ENCODE measurements around the gene ZNF512.
"Not testable (repeated sequence)": the region's sequence is repeated elsewhere in the genome, so short reads cannot be mapped to it uniquely, and the experiment has no call there.

ZNF512 gene, protein sequence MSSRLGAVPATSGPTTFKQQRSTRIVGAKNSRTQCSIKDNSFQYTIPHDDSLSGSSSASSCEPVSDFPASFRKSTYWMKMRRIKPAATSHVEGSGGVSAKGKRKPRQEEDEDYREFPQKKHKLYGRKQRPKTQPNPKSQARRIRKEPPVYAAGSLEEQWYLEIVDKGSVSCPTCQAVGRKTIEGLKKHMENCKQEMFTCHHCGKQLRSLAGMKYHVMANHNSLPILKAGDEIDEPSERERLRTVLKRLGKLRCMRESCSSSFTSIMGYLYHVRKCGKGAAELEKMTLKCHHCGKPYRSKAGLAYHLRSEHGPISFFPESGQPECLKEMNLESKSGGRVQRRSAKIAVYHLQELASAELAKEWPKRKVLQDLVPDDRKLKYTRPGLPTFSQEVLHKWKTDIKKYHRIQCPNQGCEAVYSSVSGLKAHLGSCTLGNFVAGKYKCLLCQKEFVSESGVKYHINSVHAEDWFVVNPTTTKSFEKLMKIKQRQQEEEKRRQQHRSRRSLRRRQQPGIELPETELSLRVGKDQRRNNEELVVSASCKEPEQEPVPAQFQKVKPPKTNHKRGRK

DNA sequence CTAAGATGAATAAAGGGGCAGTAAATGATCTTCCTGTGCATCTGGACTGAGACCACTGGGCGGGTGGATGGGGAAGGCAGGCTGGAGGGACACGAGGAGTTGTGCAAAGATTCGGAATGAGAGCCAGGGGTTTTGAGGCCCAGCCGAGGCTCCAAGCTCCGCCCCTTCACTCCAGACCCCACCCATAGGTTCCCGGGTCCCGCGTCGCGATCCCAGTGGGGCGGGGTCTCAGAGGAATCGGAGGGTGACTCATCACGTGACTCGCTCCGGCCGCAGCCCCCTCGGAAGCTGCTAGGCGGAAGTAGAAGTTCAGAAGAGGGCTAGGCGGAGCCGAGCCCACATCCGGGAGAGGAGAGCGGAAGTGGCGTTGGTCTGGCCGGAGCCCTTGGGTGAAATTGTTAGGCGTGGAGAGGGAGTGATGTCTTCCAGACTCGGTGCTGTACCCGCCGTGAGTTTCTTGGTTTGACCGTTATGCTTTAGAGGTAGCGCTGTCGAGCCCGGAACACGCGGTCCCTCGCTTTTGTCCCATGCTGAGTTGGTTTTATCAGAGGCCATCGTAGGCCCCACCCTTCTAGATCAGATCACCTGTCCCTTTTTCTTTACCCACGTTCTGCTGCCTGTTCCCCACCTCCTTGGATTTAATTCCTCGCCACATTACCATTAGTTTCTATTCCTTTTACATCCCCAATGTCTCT lies at the start of gene ZNF512:
Gene ZNF512 (plus strand): TSS at position 348 of the 695 bp plus-strand sequence. CDS start 71 bp downstream, at position 419.
- DNase-seq: peak; percentile 86

DNA sequence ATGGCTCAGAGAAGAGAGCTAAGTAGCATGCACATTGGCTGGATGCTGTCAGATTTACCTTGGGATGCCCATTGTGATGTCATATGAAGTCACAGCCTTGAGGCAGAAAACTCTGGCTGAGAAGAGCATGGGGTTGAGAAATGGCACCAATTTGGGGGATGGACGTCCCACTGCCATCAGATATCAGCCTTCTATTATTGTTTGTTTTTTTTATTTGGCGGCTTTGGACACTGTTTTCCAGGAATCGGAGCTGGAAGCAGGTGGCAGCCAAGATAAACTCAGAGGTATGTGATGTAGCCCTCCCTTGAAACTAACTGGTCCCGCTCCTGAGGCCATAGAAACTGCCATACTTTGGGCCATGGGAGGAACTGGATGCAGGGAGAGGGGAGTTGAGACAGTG lies 45.6 kb upstream of the ZNF512 start:
- no peak for DNase-seq

DNA sequence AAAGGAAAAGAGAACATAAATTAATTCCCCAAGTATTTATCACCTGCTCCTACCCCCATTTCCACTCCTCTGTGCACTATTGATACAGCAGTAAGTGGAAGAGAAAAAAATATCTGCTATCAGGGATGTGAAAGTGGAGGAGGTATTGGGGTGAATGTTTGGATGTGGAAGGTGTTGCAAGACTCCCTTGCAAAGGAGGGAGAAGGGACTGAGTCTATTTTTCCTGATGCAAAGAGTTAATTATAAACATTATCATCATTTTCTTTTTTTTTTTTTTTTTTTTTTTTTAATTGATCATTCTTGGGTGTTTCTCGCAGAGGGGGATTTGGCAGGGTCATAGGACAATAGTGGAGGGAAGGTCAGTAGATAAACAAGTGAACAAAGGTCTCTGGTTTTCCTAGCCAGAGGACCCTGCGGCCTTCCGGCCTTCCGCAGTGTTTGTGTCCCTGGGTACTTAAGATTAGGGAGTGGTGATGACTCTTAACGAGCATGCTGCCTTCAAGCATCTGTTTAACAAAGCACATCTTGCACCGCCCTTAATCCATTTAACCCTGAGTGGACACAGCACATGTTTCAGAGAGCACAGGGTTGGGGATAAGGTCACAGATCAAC lies 43.9 kb upstream of the ZNF512 start:
- not testable (repeated sequence) for DNase-seq

DNA sequence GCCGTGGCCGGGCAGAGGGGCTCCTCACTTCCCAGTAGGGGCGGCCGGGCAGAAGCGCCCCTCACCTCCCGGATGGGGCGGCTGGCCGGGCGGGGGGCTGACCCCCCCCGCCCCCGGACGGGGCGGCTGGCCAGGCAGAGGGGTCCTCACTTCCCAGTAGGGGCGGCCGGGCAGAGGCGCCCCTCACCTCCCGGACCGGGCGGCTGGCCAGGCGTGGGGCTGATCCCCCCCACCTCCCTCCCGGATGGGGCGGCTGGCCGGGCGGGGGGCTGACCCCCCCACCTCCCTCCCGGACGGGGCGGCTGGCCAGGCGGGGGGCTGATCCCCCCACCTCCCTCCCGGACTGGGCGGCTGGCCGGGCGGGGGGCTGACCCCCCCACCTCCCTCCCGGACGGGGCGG lies 43.2 kb upstream of the ZNF512 start:
- DNase-seq: not testable (repeated sequence)

DNA sequence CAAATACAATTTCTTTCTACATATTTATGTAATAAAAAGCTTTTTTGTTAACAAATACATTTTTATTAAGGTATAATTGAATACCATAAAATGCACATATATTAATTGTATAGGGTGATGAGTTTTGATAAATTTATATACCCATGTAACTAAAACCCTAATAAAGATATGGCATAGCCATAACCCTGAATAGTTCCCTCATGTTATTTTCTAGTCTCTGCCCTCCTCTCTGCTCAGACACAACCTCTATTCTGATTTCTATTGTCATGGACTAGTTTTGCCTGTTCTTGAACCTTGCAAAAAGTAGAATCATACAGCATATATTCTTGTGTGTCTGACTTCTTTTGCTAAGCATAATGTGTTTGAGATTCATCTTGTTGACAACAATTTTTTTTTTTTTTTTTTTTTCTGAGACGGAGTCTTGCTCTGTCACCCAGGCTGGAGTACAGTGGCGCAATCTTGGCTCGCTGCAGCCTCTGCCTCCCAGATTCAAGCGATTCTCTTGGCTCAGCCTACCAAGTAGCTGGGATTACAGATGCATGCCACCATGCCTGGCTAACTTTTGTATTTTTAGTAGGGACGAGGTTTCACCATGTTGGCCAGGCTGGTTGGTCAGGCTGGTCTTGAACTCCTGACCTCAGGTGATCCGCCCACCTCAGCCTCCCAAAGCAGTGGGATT lies 38.6 kb upstream of the ZNF512 start:
- no peak for DNase-seq

DNA sequence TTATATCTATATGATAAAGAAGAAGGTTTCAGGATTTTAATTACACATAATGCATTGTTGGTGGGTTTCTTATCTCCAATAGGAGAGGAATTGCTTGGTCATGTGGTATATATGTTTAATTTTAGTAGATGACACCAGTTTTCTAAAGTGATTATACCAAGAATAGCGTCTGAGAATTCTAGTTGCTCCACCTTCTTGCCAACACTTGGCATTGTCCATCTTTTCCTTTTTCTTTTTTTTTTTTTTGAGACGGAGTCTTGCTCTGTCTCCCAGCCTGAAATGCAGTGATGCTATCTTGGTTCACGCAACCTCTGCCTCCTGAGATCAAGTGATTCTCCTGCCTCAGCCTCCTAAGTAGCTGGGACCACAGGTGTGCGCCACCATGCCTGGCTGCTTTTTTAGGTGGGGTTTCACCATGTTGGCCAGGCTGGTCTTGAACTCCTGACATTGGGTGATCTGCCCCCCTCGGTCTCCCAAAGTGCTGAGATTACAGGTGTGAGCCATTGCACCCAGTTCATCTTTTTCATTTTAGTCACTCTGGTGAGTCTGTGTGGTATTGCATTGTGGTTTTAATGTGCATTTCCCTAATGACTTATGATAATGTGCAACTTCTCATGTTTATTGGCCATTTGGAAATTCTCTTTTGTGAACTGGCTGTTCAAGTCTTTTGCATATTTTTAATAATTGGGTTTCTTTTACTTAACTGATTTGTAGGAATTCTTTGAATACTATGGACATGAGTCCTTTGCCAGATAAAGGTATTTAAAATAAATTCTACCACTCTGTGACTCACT lies 37.3 kb upstream of the ZNF512 start:
- DNase-seq: no peak

DNA sequence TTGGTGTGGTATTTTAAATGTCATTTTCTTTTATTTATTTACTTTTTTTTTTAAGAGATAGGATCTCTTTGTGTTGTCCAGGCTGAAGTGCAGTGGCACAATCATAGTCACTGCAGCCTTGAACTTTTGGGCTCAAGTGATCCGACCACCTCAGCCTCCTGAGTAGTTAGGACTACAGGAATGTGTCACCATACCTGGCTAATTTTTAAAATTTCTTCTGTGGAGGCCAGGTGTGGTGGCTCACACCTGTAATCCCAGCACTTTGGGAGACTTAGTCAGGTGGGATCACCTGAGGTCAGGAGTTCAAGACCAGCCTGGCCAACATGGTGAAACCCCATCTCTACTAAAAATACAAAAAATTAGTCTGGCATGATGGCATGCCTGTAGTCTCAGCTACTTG lies 33.5 kb upstream of the ZNF512 start:
- no peak for DNase-seq

DNA sequence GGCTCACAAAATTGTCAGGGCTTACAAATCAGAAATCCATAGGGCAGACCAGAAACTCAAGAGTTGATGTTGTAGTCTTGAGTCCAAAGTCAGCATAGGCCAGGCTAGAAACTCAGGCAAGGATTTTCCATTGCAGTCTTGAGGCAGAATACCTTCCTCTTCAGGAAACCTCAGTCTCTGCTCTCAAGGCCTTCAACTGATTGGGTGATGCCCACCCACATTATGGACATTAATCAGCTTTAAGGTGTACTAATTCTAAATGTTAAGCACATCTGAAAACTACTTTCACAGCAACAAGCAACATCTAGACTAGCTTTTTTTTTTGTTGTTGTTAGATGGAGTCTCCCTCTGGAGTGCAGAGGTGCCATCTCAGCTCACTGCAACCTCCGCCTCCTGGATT lies 31.3 kb upstream of the ZNF512 start:
- no peak for DNase-seq

DNA sequence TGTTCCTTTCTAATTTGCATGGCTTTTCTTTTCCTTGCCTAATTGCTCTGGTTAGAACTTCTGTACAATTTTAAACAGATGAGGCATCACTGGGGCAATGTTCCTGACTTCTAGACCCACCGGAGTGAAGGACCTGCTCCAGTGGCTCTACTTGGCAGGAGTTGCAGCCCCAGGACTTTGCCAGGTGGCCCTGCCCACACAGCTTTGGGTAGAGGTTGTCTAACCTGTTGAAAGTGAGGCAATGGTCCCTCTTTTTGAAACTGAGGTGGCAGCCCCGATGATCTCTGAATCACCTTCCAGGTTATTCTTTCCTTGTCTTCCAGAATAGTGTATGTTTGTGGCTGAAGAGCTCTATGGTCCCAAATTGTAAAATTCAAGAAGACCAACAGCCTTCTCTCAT lies 29.9 kb upstream of the ZNF512 start:
- no peak for DNase-seq

DNA sequence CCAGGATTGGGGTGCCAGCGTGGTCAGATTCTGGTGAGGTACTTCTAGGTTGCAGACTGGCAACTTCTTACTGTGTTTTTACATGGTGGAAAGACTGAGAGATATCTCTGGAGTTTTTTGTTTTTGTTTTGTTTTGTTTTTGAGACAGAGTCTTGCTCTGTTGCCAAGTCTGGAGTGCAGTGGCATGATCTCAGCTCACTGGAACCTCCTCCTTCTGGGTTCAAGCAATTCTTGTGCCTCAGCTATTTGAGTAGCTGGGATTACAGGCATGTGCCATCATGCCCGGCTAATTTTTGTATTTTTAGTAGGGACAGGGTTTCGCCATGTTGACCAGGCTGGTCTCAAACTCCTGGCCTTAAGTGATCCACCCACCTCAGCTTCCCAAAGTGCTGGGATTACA lies 28.4 kb upstream of the ZNF512 start:
- not testable (repeated sequence) for DNase-seq

DNA sequence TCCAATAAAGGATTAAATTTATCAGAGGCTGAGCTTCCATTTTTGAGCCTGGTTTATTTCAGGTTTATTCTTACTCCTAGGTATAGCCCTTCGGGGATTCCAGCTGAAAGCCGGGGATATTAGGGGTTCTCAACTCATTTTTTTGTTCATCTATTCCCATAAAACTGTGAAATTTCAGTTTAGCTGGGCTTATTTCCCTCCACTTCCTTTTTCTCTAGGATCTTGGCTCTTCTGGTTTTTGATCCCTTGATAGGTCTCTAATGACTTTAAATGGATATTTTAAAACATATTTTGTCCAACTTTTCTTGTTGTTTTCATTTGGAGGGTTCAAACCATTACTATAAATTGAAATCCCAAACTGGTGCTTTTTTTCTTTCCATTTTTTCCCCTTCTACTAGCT lies 23.6 kb upstream of the ZNF512 start:
- DNase-seq: no peak

DNA sequence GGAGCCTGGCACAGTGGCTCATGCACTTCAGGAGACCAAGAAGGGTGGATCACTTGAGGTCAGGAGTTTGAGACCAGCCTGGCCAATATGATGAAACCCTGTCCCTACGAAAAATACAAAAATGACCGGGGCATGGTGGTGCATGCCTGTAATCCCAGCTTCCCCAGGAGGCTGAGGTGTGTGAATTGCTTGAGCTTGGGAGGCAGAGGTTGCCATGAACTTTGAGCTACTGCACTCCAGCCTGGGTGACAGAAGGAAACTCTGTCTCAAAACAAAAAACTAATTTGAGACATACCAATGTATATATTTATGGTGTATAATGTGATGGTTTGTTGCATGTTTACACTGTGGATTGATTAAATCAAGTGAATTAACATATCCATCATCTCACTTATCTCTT lies 21.8 kb upstream of the ZNF512 start:
- DNase-seq: no peak

DNA sequence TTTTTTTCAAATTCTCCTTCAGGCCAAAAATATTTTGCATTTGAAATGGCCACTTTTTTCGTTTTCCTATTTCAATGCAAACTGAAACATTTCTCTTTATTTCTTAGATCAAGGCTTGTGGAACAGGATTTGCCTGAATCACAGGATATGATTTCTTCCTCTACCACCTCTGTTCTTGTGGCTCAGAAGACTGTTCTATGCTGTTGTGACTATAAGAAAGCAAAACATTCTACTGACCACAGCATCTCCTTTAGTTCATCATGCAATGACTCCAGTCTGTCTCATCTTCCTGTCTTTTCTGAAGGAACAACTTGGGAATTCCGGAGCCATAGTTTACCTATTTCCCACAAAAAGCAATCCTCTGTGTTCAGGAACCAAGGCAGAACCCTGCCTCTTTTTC lies 16.2 kb upstream of the ZNF512 start:
- DNase-seq: no peak

DNA sequence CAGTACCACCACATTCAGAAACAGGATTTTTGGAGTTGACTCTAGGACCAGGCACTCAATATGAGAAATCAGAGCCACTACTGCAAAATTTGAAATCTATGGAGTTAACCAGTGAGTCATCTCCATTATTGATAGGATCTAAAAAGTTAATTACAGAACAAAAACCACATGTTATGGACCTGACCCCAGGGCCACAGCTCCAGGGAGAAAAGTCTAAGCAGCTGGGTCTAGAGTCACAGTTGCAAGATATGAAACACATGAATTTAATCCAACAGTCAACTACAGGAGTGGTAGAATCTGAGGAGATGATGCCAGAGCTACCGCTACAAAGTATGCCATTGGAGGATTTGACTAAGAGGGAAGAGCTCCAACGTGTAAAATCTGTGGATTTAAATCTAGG lies 13.4 kb upstream of the ZNF512 start:
- no peak for DNase-seq

DNA sequence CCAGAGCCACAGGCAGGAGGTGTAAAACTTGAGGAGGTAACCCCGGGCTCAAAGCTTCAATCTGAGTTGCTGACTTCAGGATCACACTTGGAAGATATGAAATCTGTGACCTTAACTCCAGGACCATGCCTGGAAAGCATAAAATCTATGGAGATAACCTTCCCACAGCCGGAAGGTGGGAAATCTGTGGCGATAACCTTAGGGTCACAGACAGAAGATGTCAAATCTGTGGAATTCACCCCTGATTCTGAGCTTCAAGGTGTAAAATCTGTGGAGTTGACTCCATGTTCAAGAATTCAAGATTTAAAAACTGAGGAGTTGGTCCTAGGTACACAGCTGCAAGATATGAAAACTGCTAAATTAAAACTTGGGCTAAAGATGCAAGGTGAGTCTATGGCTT lies 11.6 kb upstream of the ZNF512 start:
- DNase-seq: no peak

DNA sequence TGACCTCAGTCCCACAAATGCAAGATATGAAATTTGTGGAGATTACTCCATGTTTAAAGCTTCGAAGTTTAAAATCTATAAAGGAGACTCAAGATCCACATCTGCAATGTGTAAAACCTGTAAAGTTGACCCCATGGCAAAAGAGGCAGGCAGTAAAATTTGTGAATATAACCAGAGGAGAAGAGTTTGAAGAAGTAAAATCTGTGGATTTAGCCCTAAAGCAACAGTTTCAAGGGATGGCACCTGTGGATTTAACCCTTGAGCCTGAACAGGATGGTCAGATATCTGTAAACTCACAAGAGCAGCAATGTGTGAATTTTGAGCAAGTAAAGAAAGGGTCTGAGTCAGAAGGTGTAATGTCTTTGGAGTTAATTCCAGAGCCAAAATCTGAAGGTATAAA lies 11.2 kb upstream of the ZNF512 start:
- no peak for DNase-seq

DNA sequence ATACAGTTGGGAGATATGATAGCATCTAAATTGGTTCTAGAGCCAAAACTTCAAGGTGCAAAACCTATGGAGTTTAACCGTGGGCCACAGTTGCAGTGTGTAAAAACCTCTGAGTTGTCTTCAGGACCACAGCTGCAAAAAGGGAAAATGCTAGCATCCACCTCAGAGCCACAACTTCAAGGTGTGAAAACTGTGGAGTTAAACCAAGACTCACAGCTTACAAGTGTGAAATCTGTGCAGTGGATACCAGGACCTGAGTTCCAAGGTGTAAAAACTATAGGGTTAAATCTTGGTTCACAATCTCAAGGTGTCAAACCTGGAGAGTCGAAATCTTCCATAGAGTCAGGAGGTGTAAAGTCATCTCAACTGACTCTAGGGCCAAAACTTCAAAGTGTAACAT lies 10.4 kb upstream of the ZNF512 start:
- DNase-seq: no peak

DNA sequence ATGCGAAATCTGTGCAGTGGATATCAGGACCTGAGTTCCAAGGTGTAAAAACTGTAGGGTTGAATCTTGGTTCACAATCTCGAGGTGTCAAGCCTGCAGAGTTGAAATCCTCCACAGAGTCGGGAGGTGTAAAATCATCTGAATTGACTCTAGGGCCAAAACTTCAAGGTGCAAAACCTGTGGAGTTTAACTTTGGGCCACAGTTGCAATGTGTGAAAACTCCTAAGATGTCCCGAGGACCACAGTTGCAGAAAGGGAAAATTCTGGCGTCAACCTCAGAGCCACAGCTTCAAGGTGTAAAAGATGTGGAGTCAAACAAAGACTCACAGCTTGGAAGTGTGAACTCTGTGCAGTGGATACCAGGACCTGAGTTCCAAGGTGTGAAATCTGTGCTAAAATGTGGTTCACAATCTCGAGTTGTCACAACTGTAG lies 9.8 kb upstream of the ZNF512 start:
- DNase-seq: no peak

DNA sequence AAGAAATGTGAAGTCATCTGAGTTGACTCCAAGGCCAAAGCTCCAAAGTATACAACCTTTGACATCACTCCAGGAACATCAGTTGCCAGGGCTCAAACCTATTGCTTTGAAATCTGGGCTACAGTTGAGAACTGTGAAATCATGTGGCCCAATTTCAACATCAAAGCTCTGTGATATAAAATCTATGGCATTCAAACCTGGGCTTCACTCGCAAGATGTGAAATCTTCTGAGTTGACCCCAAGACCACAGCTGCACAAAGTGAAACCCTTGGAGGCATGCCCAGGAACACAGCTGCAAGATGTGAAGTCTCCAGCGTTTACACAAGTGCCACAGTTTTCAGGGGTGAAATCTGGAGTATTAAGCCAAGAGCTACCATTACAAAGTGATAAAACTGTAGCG lies 9.4 kb upstream of the ZNF512 start:
- DNase-seq: no peak

DNA sequence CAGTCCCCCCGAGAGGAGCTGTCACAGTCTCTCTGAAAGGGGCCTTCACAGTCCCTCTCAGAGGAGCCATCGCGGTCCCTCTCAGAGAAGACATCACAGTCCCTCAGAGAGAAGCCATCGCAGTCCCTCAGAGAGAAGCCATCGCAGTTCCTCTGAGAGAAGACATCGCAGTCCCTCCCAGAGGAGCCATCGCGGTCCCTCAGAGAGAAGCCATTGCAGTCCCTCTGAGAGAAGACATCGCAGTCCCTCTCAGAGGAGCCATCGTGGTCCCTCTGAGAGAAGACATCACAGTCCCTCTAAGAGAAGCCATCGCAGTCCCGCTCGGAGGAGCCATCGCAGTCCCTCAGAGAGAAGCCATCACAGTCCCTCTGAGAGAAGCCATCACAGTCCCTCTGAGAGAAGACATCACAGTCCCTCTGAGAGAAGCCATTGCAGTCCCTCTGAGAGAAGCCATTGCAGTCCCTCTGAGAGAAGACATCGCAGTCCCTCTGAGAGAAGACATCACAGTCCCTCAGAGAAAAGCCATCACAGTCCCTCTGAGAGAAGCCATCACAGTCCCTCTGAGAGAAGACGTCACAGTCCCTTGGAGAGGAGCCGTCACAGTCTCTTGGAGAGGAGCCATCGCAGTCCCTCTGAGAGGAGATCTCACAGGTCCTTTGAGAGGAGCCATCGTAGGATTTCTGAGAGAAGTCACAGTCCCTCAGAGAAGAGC lies 1.3 kb upstream of the ZNF512 start:
- DNase-seq: no peak

DNA sequence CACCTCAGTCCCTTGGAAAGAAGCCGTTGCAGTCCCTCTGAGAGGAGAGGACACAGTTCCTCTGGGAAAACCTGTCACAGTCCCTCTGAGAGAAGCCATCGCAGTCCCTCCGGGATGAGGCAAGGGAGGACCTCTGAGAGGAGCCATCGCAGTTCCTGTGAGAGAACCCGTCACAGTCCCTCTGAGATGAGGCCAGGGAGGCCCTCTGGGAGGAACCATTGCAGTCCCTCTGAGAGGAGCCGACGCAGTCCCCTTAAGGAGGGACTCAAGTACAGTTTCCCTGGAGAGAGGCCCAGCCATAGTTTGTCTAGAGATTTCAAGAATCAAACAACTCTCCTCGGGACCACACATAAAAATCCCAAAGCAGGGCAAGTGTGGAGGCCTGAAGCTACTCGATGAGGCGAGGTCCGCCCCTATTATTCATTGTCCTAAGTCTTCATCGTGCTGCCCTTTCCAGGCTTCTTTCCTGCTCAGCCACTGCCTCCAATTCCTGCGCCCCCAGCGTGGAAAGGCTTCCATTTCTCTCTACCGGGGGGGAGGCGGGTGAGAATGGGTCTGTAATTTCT lies 630 bp upstream of the ZNF512 start:
- no peak for DNase-seq
